Activated CD8-positive, alpha-beta T cell treated with anti-CD3 and anti-CD28 coated beads for 36 hours (primary cell): ENCODE results near the gene PITX3. TPM values are rescaled to one million over a fixed set of nuclear protein-coding genes. Genes with fewer than 3 reads are reported as not detected.
"Not testable (repeated sequence)": the region's sequence is repeated elsewhere in the genome, so short reads cannot be mapped to it uniquely, and the experiment has no call there.

Source experiments
- ATAC-seq: fragments of 200-7000 bp; cut with Tn5 transposase; one replicate; pipeline ENCODE4 v1.10.0; 2021; ENCODE audit warnings: mild to moderate bottlenecking, moderate library complexity
- CTCF ChIA-PET: fragments of 350-600 bp; sonication (Branson Sonifier 250); formaldehyde crosslinking; loops from one replicate; lab custom pipeline; 2021; ENCODE audit warnings: antibody characterized with exemption; lab: Charles Lee
- POLR2A ChIA-PET: fragments of 350-600 bp; sonication (Branson Sonifier 250); formaldehyde crosslinking; loops from one replicate; lab custom pipeline; 2021; ENCODE audit warnings: antibody characterized with exemption; lab: Charles Lee
- DNase-seq: peaks from one replicate; pipeline ENCODE4 v3.0.0-alpha.2; 2020
- H3K27ac Mint-ChIP-seq: one replicate; pipeline ENCODE4 v1.8.0; 2021; ENCODE audit warnings: mild to moderate bottlenecking, mixed read lengths
- H3K27me3 Mint-ChIP-seq: one replicate; pipeline ENCODE4 v1.8.0; 2021; ENCODE audit warnings: mixed read lengths
- H3K36me3 Mint-ChIP-seq: one replicate; pipeline ENCODE4 v1.8.0; 2021; ENCODE audit warnings: low read depth, mixed read lengths
- H3K4me1 Mint-ChIP-seq: one replicate; pipeline ENCODE4 v1.8.0; 2021; ENCODE audit warnings: low read depth, mixed read lengths
- H3K4me3 Mint-ChIP-seq: one replicate; pipeline ENCODE4 v1.8.0; 2021; ENCODE audit warnings: mild to moderate bottlenecking, moderate library complexity, mixed read lengths
- H3K9me3 Mint-ChIP-seq: one replicate; pipeline ENCODE4 v1.8.0; 2021; ENCODE audit warnings: mixed read lengths
- intact Hi-C: fragments of 100-400 bp; cut with micrococcal nuclease; formaldehyde crosslinking; loops from one replicate; pipeline ENCODE4 v1.10.0; 2022
- total RNA-seq, 2 experiments: library from RNA; stranded (reverse); gene quantifications; one replicate each; pipeline ENCODE4 v1.2.3, GENCODE V29; 2021
- TF ChIP-seq, protein P1 (sequence below): fragments of 200-600 bp; IDR thresholded peaks from one replicate; pipeline ENCODE4 v1.8.0; 2022; ENCODE audit warnings: antibody characterized with exemption, mild to moderate bottlenecking

PITX3 gene
- total RNA-seq, 2 experiments from 2014 or later = 0.23 TPM; not detected in 1

DNA sequence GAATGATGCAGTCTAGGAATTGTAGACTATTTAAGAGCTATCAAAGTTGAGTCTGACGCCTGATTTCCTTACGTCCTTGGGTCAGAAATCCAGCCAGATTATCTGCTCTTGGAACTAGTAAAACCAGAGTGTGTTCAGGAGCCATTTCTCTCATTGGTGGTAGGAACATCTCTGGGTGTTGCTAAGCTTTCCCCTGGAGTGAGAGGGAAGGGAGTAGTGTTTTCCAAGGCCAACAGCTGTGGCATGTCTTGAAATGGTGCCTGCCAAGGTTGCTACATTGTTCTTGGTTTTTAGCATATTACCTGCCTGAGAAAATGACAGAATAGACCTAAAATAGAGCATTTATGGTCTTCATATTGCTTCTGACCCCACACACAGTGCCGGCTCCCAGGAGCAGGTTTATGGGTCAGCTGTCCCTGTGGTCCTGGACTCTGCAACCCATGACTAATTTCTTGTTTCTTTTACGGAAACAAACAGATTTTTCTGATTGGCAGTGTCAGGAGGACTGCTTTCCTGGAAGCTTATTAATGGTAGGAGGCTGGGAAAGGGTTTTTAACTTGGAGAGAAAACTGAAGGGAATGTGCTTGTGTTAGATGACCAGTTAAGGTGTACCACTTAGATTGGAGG is 21.5 kb upstream of the PITX3 start:
- Mint-ChIP-seq H3K27ac (no peak overlapping the region), H3K36me3 (peaks cover 31% of the 10 kb centered on the region), H3K9me3 (no peaks in the 10 kb centered on the region), H3K4me3 (no peak overlapping the region), H3K4me1 (peaks cover 28% of the 10 kb centered on the region), H3K27me3 (no peaks in the 10 kb centered on the region)
- TF ChIP-seq, protein P1, sequence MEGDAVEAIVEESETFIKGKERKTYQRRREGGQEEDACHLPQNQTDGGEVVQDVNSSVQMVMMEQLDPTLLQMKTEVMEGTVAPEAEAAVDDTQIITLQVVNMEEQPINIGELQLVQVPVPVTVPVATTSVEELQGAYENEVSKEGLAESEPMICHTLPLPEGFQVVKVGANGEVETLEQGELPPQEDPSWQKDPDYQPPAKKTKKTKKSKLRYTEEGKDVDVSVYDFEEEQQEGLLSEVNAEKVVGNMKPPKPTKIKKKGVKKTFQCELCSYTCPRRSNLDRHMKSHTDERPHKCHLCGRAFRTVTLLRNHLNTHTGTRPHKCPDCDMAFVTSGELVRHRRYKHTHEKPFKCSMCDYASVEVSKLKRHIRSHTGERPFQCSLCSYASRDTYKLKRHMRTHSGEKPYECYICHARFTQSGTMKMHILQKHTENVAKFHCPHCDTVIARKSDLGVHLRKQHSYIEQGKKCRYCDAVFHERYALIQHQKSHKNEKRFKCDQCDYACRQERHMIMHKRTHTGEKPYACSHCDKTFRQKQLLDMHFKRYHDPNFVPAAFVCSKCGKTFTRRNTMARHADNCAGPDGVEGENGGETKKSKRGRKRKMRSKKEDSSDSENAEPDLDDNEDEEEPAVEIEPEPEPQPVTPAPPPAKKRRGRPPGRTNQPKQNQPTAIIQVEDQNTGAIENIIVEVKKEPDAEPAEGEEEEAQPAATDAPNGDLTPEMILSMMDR = no peak
- POLR2A ChIA-PET = interaction anchor here (1.0 to 1.2 kb wide), 2 partner anchors 98 to 106 kb away, joined by 3 to 4 read pairs; no protein-coding TSS in a partner anchor
- intact Hi-C loops = no loop called here
- DNase-seq (no peak), ATAC-seq (no peak)
- CTCF ChIA-PET = interaction anchor here (8.5 kb wide), 1 partner anchor 32 kb away, joined by 66 read pairs; no protein-coding TSS in a partner anchor

DNA sequence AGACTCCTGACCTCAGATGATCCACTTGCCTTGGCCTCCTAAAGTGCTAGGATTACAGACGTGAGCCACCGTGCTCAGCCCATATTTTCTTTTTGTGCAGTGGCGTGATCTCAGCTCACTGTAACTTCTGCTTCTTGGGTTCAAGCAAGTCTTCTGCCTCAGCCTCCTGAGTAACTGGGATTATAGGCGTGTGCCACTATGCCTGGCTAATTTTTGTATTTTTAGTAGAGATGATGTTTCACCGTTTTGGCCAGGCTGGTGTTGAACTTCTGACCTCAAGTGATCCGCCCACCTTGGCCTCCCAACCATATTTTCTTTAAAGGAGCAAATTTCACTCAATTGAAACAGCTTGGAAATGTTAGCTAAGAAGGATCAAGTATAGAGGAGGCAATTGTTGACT is 20.5 kb upstream of the PITX3 start:
- Mint-ChIP-seq H3K27ac (no peak overlapping the region), H3K9me3 (no peaks in the 10 kb centered on the region), H3K4me3 (no peak overlapping the region), H3K4me1 (peaks cover 19% of the 10 kb centered on the region), H3K27me3 (no peaks in the 10 kb centered on the region), H3K36me3 (peaks cover 28% of the 10 kb centered on the region)
- intact Hi-C loops = no loop called here
- DNase-seq (no peak), ATAC-seq (no peak)
- TF ChIP-seq, protein P1 = no peak
- ChIA-PET CTCF (interaction anchor here (0.6 to 8.5 kb wide), 4 partner anchors 14 to 88 kb away, joined by 3 to 66 read pairs (median 3); no protein-coding TSS in a partner anchor), POLR2A (interaction anchor here (1.0 to 1.2 kb wide), 3 partner anchors 17 to 105 kb away, joined by 3 to 4 read pairs (median 3); partner anchors contain the start of gene GBF1)

DNA sequence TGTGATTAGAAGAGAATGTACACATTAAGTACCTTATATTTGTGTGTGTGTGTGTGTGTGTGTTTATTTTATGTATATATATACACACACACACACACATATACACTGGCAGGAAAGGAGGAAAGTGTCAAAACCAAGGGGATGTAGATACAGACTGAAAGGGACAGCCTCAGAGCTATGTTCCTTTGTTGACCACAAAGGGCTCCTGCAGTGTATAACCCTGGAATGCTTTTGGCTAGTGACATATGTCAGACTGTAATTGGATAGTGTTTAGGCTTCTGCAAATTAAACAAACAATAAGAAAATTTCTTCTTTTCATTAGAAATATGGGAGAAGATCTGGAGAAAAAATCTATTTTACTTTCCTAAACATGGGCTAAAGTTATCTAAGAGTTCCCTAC is 19.9 kb upstream of the PITX3 start:
- DNase-seq (no peak), ATAC-seq (no peak)
- Mint-ChIP-seq H3K36me3 (peaks cover 28% of the 10 kb centered on the region), H3K27me3 (no peaks in the 10 kb centered on the region), H3K27ac (no peak overlapping the region), H3K4me1 (peaks cover 17% of the 10 kb centered on the region), H3K9me3 (no peaks in the 10 kb centered on the region), H3K4me3 (no peak overlapping the region)
- intact Hi-C loops = no loop called here
- TF ChIP-seq, protein P1 = no peak
- ChIA-PET POLR2A (interaction anchor here (1.1 kb wide), 1 partner anchor 16 kb away, joined by 3 read pairs; the partner anchor contains the start of gene GBF1), CTCF (interaction anchor here (1.4 kb wide), 1 partner anchor 17 kb away, joined by 3 read pairs; no protein-coding TSS in a partner anchor)

DNA sequence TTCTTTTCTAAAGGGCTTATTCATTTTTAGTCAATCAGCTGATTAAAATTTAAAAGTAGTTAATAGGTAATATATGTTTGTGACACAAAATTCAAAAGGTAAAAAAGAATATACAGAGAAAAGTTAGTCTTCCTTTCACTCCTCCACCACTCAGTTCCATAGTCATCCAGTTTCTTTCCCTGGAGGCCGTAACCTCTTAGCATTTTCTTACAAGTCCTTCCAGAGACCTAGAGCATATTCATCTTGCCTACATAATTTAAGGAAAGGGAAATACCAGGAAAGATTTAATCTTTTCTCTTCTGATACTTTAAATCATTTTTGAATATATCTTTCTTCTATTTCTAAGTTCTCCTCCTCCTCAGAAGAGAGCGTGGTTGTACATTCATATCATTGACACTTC is 14.1 kb upstream of the PITX3 start:
- Mint-ChIP-seq H3K4me1 (peaks cover 18% of the 10 kb centered on the region), H3K9me3 (no peaks in the 10 kb centered on the region), H3K4me3 (no peak overlapping the region), H3K27ac (no peak overlapping the region), H3K27me3 (no peaks in the 10 kb centered on the region), H3K36me3 (peaks cover 20% of the 10 kb centered on the region)
- no peak for ATAC-seq
- POLR2A ChIA-PET = no interaction called here
- intact Hi-C loops = no loop called here
- CTCF ChIA-PET = interaction anchor here (1.2 to 1.9 kb wide), 2 partner anchors 20 to 91 kb away, joined by 4 read pairs; no protein-coding TSS in a partner anchor
- DNase-seq = no peak
- TF ChIP-seq, protein P1 = no peak

DNA sequence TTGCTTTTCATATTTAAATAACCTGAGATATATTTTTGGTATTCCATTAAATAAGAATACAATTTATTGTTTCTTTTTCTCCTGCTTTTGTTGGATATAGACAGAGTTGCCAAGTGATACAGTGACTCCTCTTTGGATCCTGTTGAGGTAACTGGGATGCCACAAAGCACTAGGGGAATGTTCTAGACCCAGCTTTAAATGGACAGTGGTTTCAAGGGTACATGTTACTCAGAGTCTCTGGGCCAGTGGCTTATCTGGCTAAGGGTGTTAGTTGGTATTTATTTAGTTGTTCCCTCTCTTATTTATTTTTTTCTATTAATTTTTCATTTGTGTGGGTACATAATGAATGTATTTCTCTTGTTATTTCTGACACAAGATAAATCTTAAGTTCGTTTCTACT is 13.1 kb upstream of the PITX3 start:
- H3K9me3 Mint-ChIP-seq = no peaks in the 10 kb centered on the region
- TF ChIP-seq, protein P1 = no peak
- CTCF ChIA-PET = interaction anchor here (1.0 to 2.5 kb wide), 3 partner anchors 23 to 96 kb away, joined by 4 to 9 read pairs (median 4); no protein-coding TSS in a partner anchor
- ATAC-seq (no peak), DNase-seq (no peak)
- POLR2A ChIA-PET = interaction anchor here (0.7 kb wide), 1 partner anchor 599 kb away, joined by 3 read pairs; the partner anchor contains the start of gene BORCS7
- H3K4me3 Mint-ChIP-seq = no peak overlapping the region
- intact Hi-C loops = no loop called here
- peaks cover 18% of the 10 kb centered on the region for H3K4me1 Mint-ChIP-seq
- no peaks in the 10 kb centered on the region for H3K27me3 Mint-ChIP-seq
- H3K36me3 Mint-ChIP-seq = peaks cover 14% of the 10 kb centered on the region
- no peak overlapping the region for H3K27ac Mint-ChIP-seq

DNA sequence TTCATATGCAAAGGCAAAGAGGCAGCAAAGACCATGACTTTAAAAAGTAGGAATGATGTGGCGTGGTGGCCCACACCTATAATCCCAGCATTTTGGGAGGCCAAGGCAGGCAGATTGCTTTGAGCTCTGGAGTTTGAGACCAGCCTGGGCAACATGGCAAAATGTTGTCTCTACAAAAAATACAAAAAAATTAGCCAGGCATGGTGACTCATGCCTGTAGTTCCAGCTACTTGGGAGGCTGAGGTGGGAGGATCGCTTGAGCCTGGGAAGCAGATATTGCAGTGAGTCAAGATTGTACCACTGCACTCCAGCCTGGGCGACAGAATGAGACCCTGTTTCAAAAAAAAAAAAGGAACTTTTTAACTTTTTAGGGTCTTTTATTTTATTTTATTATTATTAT is 11.2 kb upstream of the PITX3 start:
- POLR2A ChIA-PET, H3K9me3 Mint-ChIP-seq, H3K27me3 Mint-ChIP-seq, intact Hi-C loops, H3K4me3 Mint-ChIP-seq, DNase-seq, H3K27ac Mint-ChIP-seq, ATAC-seq: not testable (repeated sequence)
- peaks cover 35% of the 10 kb centered on the region for H3K4me1 Mint-ChIP-seq
- CTCF ChIA-PET = interaction anchor here (1.4 to 2.5 kb wide), 3 partner anchors 21 to 99 kb away, joined by 3 to 9 read pairs (median 8); no protein-coding TSS in a partner anchor
- H3K36me3 Mint-ChIP-seq = peaks cover 21% of the 10 kb centered on the region
